ENCODE measurements around the gene PUM2.

PUM2 gene

GRCh38 chr2:20205915-20206524 lies 144.6 kb downstream of the PUM2 start:
- no peak for TF ChIP-seq TAF1 (IDR thresholded peaks at IDR 0.05; ENCODE audit: low read depth)
- no peak for TF ChIP-seq ZBTB7A (IDR thresholded peaks at IDR 0.05; ENCODE audit: low read depth)
- no peak for TF ChIP-seq TCF12 (IDR thresholded peaks at IDR 0.05; ENCODE audit: low read depth)
- TF ChIP-seq EP300 (IDR thresholded peaks at IDR 0.05; ENCODE audit: borderline replicate concordance): no peak
- no peak for TF ChIP-seq REST (IDR thresholded peaks at IDR 0.05; ENCODE audit: low read depth)
- TF ChIP-seq RAD21 (IDR thresholded peaks at IDR 0.05; ENCODE audit: low read depth): no peak
- TF ChIP-seq FOXM1 (IDR thresholded peaks at IDR 0.05; ENCODE audit: borderline replicate concordance, low read depth): no peak
- TF ChIP-seq, protein P1, sequence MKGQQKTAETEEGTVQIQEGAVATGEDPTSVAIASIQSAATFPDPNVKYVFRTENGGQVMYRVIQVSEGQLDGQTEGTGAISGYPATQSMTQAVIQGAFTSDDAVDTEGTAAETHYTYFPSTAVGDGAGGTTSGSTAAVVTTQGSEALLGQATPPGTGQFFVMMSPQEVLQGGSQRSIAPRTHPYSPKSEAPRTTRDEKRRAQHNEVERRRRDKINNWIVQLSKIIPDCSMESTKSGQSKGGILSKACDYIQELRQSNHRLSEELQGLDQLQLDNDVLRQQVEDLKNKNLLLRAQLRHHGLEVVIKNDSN (IDR thresholded peaks at IDR 0.05): no peak
- TF ChIP-seq NFIC (IDR thresholded peaks at IDR 0.05): no peak

- TF ChIP-seq, protein P1 (IDR thresholded peaks at IDR 0.05): no peak
- TF ChIP-seq EGR1 (IDR thresholded peaks at IDR 0.05): no peak
- no peak for TF ChIP-seq RAD21 (IDR thresholded peaks at IDR 0.05; ENCODE audit: low read depth)
- no peak for TF ChIP-seq FOXM1 (IDR thresholded peaks at IDR 0.05; ENCODE audit: borderline replicate concordance, low read depth)
- TF ChIP-seq REST (IDR thresholded peaks at IDR 0.05; ENCODE audit: low read depth): no peak
- TF ChIP-seq EP300 (IDR thresholded peaks at IDR 0.05; ENCODE audit: borderline replicate concordance): no peak
- TF ChIP-seq MAX (IDR thresholded peaks at IDR 0.05): no peak
- TF ChIP-seq TAF1 (IDR thresholded peaks at IDR 0.05; ENCODE audit: low read depth): no peak
- no peak for TF ChIP-seq TCF12 (IDR thresholded peaks at IDR 0.05; ENCODE audit: low read depth)
- no peak for TF ChIP-seq NFIC (IDR thresholded peaks at IDR 0.05)
- no peak for TF ChIP-seq ZBTB7A (IDR thresholded peaks at IDR 0.05; ENCODE audit: low read depth)
- TF ChIP-seq YY1 (IDR thresholded peaks at IDR 0.05; ENCODE audit: low read depth): no peak
- TF ChIP-seq CEBPB (IDR thresholded peaks at IDR 0.05): no peak
- TF ChIP-seq TEAD4 (IDR thresholded peaks at IDR 0.05): no peak
- TF ChIP-seq CREB1 (IDR thresholded peaks at IDR 0.05; ENCODE audit: low read depth): no peak
Measured at GRCh38 chr2:20205069-20205468, 145.6 kb downstream of the PUM2 start.

DNA sequence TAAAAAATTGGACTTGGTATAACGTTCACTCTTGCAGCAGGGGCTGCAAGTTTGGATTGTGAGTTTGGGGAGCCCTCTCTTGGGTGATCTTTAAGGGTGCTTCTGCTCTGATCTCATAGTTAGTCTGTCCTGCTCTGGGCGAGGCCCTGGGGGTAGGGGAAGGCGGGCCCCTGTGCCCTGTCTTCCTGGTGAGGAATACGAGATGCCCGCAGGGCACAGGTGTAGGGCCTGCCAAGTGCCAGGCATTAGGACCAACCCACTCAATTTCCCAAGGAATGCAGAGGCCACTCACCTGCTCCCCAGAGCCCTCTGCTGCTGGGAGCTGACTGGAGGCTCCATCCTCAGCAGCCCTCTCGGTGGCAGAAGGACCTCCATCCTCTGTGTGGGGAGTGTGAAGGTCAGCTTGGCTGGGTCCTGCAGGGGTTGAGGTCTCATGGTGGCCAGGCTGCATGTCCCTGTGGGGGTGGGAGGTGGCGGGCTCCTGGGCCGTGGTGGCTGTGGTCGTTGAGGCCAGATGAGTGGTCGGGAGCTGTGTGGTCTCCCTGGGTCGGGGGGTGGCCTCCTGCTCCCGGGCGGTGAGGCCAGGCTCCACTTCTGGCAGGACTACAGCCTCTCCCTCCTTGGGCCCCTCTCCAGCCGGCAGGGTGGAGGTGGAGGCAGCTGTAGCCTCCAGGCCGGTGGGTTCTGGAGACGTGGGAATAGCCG lies 147.0 kb downstream of the PUM2 start:
- no peak for TF ChIP-seq TCF12 (IDR thresholded peaks at IDR 0.05; ENCODE audit: low read depth)
- TF ChIP-seq FOXM1 (IDR thresholded peaks at IDR 0.05; ENCODE audit: borderline replicate concordance, low read depth): no peak
- TF ChIP-seq TEAD4 (IDR thresholded peaks at IDR 0.05): no peak
- TF ChIP-seq REST (IDR thresholded peaks at IDR 0.05; ENCODE audit: low read depth): no peak
- TF ChIP-seq EP300 (IDR thresholded peaks at IDR 0.05; ENCODE audit: borderline replicate concordance): no peak
- no peak for TF ChIP-seq MAX (IDR thresholded peaks at IDR 0.05)
- no peak for TF ChIP-seq CREB1 (IDR thresholded peaks at IDR 0.05; ENCODE audit: low read depth)
- TF ChIP-seq CEBPB (IDR thresholded peaks at IDR 0.05): no peak
- TF ChIP-seq YY1 (IDR thresholded peaks at IDR 0.05; ENCODE audit: low read depth): no peak

DNA sequence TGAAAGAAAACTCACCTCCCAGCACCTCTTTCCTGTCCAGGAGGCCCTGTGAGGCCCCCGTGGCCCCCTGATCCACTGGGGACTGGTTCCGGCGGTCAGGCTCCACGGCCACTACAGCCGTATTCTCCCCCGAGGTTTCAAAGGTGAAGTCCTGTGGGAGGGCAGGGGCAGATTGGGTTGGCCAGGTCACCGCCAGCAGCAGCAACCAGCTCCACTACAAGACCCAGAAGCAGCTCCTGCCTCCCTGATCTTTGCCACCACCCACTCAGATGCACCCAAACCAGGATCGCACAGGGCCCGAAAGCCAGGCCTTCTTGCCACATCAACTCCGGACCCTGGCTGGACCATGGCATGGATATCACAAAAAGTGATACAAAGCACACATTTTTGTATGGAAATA lies 147.6 kb downstream of the PUM2 start:
- TF ChIP-seq TEAD4 (IDR thresholded peaks at IDR 0.05) (no peak), YY1 (IDR thresholded peaks at IDR 0.05; ENCODE audit: low read depth) (no peak)
